Adrenal gland (tissue), 5 donors: ENCODE measurements around the gene DMRTB1.

Experiments used
- CTCF ChIP-seq, 6 experiments: fragments of 450-650 bp in 4 of 6; fragments of 200-600 bp in 2 of 6; sonication (generic) in 1 of 6; IDR thresholded peaks; 1 replicate in 5 of 6; 2 replicates in 1 of 6; pipeline versions ENCODE4 v1.5.1 to v1.8.0; 2016 to 2021; ENCODE audit warnings: antibody characterized with exemption in 6 of 6, mild to moderate bottlenecking in 2 of 6, moderate library complexity in 1 of 6
- POLR2A ChIP-seq, 2 donors: fragments of 450-650 bp; IDR thresholded peaks; one replicate each; pipeline ENCODE4 v1.6.1; 2017; ENCODE audit warnings: antibody characterized with exemption in 2 of 2, mild to moderate bottlenecking in 2 of 2, moderate library complexity in 1 of 2
- donor health status: DM: no; HTN: no; CAD: no.

- TF ChIP-seq POLR2A (IDR thresholded peaks at IDR 0.05) (no peak), CTCF (IDR thresholded peaks at IDR 0.05) (no peak)
Measured at GRCh38 chr1:53486395-53487026, 27.3 kb downstream of the DMRTB1 start.
